ACHN (cell line): ENCODE results near the gene TMEM141.
"Not testable (repeated sequence)": the region's sequence is repeated elsewhere in the genome, so short reads cannot be mapped to it uniquely, and the experiment has no call there.

Source experiments
- DNase-seq: peaks from one replicate; pipeline ENCODE4 v3.0.0-alpha.2; 2015
- in situ Hi-C: cut with HindIII; loops from 2 replicates; pipeline ENCODE4 v1.10.0; 2017; ENCODE audit warnings: low sequenced_read_pairs, low pct_ligation_motif_present, low pct_unique_long_range_greater_than_20kb

TMEM141 gene

GRCh38 chr9:136825295-136826187 lies 34.4 kb downstream of the TMEM141 start:
- in situ Hi-C loops = no loop called here
- DNase-seq = no peak

GRCh38 chr9:136826188-136826541 lies 35.0 kb downstream of the TMEM141 start:
- no peak for DNase-seq
- in situ Hi-C loops = no loop called here

- in situ Hi-C loops = no loop called here
- DNase-seq = no peak
Measured at GRCh38 chr9:136826703-136827582, 35.8 kb downstream of the TMEM141 start.

- no peak for DNase-seq
- in situ Hi-C loops = no loop called here
Measured at GRCh38 chr9:136827794-136828473, 36.8 kb downstream of the TMEM141 start.

GRCh38 chr9:136828474-136829140 lies 37.5 kb downstream of the TMEM141 start:
- in situ Hi-C loops = no loop called here
- DNase-seq = no peak

GRCh38 chr9:136829412-136829811 lies 38.3 kb downstream of the TMEM141 start:
- in situ Hi-C loops = no loop called here
- DNase-seq = no peak

- in situ Hi-C loops = no loop called here
- no peak for DNase-seq
Measured at GRCh38 chr9:136829981-136830885, 39.1 kb downstream of the TMEM141 start.

GRCh38 chr9:136831002-136831719 lies 40.0 kb downstream of the TMEM141 start:
- in situ Hi-C loops = no loop called here

GRCh38 chr9:136831720-136832104 lies 40.6 kb downstream of the TMEM141 start:
- in situ Hi-C loops = no loop called here
- DNase-seq = no peak

More at GRCh38 chr9:136831002-136831719, 40.0 kb downstream of the TMEM141 start:
- DNase-seq = no peak

GRCh38 chr9:136832581-136832980 lies 41.4 kb downstream of the TMEM141 start:
- no peak for DNase-seq
- in situ Hi-C loops = no loop called here

- DNase-seq, in situ Hi-C loops: not testable (repeated sequence)
Measured at GRCh38 chr9:136833381-136834048, 42.4 kb downstream of the TMEM141 start.

- DNase-seq = no peak
- in situ Hi-C loops = no loop called here
Measured at GRCh38 chr9:136835162-136835931, 44.2 kb downstream of the TMEM141 start.

- in situ Hi-C loops = no loop called here
- DNase-seq = no peak
Measured at GRCh38 chr9:136835932-136836904, 45.1 kb downstream of the TMEM141 start.

- DNase-seq = no peak
- in situ Hi-C loops = no loop called here
Measured at GRCh38 chr9:136837146-136837855, 46.2 kb downstream of the TMEM141 start.
